GM04504 (cell line): Measurements from ENCODE around the gene SPTB.

ENCODE experiments used
- DNase-seq: peaks from one replicate; pipeline ENCODE4 v3.0.0-alpha.2; 2012; ENCODE audit warnings: low read depth

SPTB gene

DNA sequence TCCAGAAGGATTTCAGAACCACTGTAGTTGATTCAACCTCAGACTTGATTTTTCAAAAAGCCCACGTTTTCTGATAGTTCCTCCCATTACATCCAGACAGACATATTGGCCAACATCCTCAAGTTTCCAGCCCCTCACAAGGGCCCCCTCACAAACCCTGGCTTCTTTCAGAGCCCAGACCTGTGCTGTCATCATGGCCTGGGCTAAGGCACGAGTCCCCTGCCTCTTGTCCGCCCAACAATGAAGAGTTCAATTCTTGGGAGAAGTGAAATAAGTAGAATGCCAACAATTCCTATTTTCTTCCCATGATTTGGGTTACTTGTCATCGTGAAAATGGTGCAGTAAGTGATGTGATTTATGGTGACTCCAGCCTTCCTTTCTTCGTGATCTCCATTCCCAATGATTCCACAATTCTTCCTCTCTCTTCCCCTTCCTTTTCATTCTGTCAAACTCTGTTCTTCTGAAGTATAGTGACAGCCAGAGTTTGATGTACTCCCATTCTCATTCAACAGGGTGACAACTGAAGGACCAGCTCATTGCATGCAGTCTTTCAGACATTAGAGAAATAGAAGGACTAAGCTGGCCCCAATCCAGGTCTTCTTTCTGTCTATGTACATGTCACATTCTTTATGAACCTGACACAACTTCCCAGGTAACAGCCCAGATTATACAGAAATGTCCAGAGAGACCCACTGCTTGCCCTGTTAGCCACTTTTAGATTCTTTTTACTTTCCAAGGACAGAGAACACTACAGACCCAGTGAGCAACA lies 29.2 kb downstream of the SPTB start:
- DNase-seq, result no peak

DNA sequence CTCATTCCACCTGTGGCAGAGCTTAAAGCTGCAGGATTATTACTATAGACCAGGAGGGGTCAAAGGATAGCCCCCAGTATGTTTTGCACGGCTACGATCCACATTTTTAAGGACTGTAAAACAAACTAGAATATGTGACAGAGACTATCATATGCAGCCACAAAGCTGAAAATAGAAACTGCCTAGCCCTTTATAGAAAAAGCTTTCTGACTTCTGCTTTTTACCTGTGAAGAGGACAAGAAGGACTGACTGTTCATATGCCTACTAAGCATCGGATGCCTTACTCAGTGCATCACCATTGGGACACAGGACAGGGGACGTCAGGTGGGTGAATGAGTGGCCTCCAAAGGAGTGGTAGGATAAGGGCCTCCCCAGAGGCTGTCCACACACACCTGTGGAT lies 29.8 kb downstream of the SPTB start:
- no peak for DNase-seq

GRCh38 chr14:64848239-64848638 lies 31.5 kb downstream of the SPTB start:
- DNase-seq, result no peak

- no peak for DNase-seq
Measured at GRCh38 chr14:64846319-64846718, 33.4 kb downstream of the SPTB start.

- DNase-seq, result no peak
Measured at GRCh38 chr14:64845878-64846277, 33.8 kb downstream of the SPTB start.

- DNase-seq, result no peak
Measured at GRCh38 chr14:64844969-64845536, 34.7 kb downstream of the SPTB start.

DNA sequence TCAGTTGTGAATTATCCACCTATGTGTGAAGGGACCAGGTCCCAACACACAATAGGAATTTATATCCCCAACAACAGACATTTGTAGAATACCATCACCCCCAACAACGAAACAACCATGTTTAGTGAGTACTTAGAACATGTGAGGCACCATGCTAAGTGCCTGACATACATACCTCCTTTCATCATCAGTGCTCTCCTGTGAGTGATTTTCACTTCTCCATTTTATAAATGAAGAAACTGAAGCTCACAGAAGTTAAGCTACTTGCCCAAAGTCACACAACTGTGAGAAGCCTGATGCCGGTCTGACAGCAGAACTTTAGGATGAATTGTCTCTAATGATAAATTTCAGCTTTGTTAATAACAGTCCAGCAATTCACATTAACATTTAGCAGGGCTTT lies 35.4 kb downstream of the SPTB start:
- no peak for DNase-seq

GRCh38 chr14:64843548-64843947 lies 36.2 kb downstream of the SPTB start:
- DNase-seq, result no peak

DNA sequence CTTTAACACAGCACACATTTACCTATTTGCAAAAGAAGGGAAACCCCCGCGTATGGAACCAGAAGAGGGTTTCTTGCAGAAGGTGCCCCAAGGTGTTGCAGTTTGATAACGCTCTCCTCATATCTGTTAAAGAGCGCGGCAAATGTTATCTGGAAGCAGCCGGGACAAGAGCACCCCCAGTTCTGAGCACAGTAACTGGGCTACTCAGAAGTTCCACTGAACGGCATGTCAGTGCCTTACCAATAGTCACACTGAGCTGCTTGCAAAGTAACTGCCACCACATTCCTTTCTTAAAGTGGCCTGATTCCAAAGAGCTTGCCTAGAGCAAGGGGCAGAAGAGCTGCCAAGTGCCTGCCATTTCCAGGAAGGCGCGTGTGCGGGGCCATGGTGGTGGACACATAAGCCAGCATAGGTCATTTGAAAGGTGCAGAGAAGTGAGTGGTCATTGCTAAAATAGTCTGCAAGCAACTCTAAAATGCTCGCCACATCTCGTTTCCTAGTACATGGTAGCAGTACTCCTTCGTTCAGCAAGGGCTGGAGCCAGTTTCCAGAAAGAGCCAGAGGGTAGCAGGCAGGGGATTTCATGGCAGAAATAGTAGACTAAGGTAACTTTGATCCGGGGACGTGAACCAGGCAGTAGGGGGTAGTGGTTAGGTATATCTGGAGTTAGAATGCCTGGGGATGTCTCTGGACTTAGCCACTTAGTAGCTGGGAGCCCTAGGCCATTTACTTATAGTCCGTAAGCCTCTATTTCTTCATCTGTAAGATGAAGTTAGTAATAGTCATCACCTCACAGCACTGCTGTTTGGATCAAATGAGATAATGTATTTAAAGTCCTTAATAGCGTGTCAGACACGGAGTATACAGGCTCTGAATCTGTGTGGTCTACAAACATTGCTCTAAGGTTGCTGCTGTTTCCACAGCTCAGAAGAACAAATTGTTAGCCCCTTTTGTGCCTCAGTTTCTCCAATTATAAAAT lies 37.6 kb downstream of the SPTB start:
- no peak for DNase-seq

DNA sequence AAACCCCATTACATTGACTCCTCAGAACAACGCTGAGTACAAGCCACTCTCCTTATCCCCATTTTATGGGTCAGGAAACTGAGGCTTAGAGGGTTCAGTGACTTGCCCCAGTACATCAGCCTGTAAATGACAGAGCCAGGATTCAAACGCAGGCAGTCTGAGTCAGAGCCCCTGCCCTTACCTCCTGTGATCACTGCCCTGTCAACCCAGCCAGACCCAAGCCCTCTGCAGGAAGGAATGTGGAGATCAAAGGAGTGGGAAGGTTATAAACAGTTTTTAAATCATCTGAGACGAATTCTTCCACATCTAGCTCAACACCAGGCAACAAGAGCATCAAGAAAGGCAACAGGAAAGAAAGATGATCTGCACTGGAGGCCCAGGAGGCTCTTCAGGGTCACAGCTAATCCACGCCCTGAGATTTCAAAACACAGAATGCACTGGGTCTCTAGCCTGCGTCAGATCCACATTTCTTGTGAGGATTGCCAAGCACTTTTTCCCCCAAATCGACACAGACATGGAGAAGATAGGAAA lies 38.5 kb downstream of the SPTB start:
- peak; percentile 38 for DNase-seq

DNA sequence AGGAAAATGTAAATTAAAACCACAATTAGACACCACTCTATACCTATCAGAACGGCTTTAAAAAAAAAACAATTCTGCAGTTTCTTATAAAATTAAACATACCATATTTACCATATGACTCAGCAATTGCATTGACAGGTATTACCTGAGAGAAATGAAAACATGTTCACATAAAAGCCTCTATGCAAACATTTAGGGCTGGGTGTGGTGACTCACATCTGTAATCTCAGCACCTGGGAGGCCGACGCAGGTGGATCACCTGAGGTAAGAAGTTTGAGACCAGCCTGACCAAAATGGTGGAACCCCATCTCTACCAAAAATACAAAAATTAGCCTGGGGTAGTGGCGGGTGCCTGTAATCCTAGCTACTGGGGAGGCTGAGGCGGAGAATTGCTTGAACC lies 41.1 kb downstream of the SPTB start:
- DNase-seq, result no peak

DNA sequence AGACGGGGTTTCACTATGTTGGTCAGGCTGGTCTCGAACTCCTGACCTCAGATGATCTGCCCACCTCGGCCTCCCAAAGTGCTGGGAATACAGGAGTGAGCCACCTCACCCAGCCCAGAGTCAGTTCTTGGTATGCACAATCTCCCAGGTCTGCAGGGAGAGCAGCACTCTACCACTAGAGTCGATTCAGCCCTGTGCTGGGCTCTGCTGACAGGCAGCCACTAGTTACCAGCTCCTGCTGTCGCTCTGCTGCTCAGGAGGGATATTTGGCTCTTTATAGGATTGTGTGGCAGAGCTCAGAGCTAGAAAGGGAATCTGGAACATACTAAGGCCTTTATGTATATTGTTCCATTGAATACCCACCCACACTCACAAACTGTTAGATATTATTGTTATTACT lies 44.3 kb downstream of the SPTB start:
- no peak for DNase-seq

DNA sequence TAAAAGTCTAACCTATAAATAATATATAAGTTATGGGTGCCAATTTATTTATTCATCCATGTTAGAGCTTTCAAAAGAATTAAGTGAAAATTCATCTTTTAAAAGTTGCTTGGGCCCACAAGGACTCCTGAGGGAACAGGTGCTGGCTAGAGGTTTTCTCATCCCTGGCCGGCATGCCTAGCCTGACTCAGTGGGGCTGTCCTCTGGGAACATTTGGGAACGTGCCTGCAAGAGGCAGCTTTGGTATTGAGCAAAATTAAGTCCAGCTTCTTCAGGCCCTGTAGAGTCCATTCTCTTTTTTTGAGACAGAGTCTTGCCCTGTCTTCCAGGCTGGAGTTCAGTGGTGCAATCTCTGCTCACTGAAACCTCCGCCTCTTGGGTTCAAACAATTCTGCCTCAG lies 44.7 kb downstream of the SPTB start:
- no peak for DNase-seq

DNA sequence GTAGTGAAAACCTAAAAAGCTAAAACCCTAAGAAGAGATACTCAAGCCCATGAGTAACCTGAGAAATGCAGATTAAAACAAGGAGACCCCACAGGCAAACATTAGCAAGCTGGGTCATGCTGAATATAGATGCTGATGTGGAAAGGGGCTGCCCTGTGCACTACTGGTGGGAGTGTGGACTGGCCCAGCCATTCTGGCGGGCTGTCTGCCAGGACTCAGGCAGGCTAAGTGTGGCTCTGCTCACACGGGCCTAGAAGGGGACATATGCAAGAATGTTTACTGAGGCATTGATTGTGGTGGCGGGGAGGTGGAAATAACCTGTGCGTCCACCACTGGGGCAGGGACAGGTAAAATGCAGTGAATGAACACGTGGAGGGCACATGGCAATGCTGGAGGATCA lies 48.3 kb downstream of the SPTB start:
- no peak for DNase-seq

GRCh38 chr14:64830961-64831360 lies 48.7 kb downstream of the SPTB start:
- DNase-seq, result no peak

- no peak for DNase-seq
Measured at GRCh38 chr14:64828071-64828470, 51.6 kb downstream of the SPTB start.

DNA sequence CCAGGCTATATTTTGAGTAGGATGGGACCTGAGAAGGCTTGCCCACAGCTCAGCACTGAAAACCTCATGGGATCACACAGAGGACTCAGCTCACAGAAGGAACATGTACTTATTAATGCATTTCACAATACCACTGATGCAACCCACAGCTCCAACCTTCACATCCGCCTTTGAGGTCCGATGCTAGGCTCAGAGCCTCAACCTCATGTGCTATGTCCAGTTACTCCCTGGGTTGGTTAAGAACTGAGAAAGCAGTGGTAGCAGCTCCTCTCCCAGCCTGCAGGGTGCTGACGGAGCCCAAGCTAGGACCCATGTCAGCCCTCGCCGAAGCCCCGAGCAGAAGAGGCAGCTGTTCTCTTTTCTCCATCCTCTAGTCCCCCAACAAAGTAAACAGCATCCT lies 52.9 kb downstream of the SPTB start:
- no peak for DNase-seq

GRCh38 chr14:64826333-64826732 lies 53.4 kb downstream of the SPTB start:
- no peak for DNase-seq

GRCh38 chr14:64825509-64825908 lies 54.2 kb downstream of the SPTB start:
- no peak for DNase-seq

GRCh38 chr14:64825006-64825405 lies 54.7 kb downstream of the SPTB start:
- DNase-seq, result no peak

- DNase-seq, result no peak
Measured at GRCh38 chr14:64824471-64824870, 55.2 kb downstream of the SPTB start.

DNA sequence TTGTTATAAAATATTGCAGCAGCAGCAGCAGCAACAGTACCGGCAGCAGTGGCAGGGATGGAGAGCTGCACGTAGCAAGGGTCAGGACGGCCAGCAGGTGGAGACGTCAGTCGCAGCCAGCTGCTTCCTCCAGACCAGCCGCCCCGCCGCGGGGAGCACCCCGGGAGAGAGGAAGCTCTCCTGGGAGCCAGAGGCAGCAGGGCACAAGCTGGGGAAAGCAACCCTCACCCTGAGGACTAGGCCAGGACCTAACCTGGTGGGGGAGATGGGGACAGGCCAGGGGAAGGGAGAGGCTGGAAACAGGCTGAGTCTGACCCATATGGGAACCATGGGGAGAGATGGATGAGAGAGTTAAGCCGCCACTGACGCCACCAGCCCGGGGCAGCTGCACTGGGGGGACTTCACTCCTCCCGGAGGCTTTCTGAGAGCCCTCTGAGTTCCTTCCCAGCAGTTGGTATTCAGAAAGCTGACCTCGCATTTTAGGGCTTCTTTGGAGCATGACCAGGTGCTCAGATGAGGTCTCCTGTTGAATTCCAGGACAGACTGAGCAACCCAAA lies 56.3 kb downstream of the SPTB start:
- DNase-seq, result peak; percentile 44
